ENCODE data around the gene MRPL18. TPM values are rescaled to one million over a fixed set of nuclear protein-coding genes. Genes with fewer than 3 reads are reported as not detected.
"Not testable (repeated sequence)": the region's sequence is repeated elsewhere in the genome, so short reads cannot be mapped to it uniquely, and the experiment has no call there.

Gene MRPL18
- total RNA-seq, 2 donors from 2014 or later, result 34.8 to 46.2 TPM

GRCh38 chr6:159819098-159819497 is 28.8 kb downstream of the MRPL18 start:
- H3K9me3 ChIP-seq, result no peaks in the 10 kb centered on the region
- no peaks in the 10 kb centered on the region for H3K36me3 ChIP-seq
- DNase-seq (ENCODE audit: low spot score) (no peak), ATAC-seq (ENCODE audit: insufficient number of reproducible peaks, low FRiP score, low read depth) (no peak)
- no peak overlapping the region for H3K27ac ChIP-seq
- H3K27me3 ChIP-seq (replicated peaks; ENCODE audit: insufficient read depth), result no peaks in the 10 kb centered on the region
- TF ChIP-seq CTCF (IDR thresholded peaks at IDR 0.05), result no peak
- no peaks in the 10 kb centered on the region for H3K4me1 ChIP-seq (ENCODE audit: control insufficient read depth in 1 of 2, low read depth in 2 of 2)
- no peak overlapping the region for H3K4me3 ChIP-seq

GRCh38 chr6:159819932-159820640 is 29.8 kb downstream of the MRPL18 start:
- no peaks in the 10 kb centered on the region for H3K27me3 ChIP-seq (replicated peaks; ENCODE audit: insufficient read depth)
- ATAC-seq (ENCODE audit: insufficient number of reproducible peaks, low FRiP score, low read depth) (no peak), DNase-seq (ENCODE audit: low spot score) (no peak)
- no peaks in the 10 kb centered on the region for H3K4me1 ChIP-seq (ENCODE audit: control insufficient read depth in 1 of 2, low read depth in 2 of 2)
- H3K27ac ChIP-seq, result no peak overlapping the region
- H3K4me3 ChIP-seq, result no peak overlapping the region
- no peaks in the 10 kb centered on the region for H3K36me3 ChIP-seq
- no peaks in the 10 kb centered on the region for H3K9me3 ChIP-seq
- no peak for TF ChIP-seq CTCF (IDR thresholded peaks at IDR 0.05)

- no peak for TF ChIP-seq CTCF (IDR thresholded peaks at IDR 0.05)
These were observed 30.9 kb downstream of the MRPL18 start for GRCh38 chr6:159821122-159821521.

GRCh38 chr6:159821726-159822125 is 31.5 kb downstream of the MRPL18 start:
- Histone ChIP-seq H3K4me3 (no peak overlapping the region), H3K27ac (no peak overlapping the region), H3K27me3 (replicated peaks; ENCODE audit: insufficient read depth) (no peaks in the 10 kb centered on the region), H3K4me1 (ENCODE audit: control insufficient read depth in 1 of 2, low read depth in 2 of 2) (no peaks in the 10 kb centered on the region), H3K36me3 (no peaks in the 10 kb centered on the region), H3K9me3 (no peaks in the 10 kb centered on the region)
- DNase-seq (ENCODE audit: low spot score) (no peak), ATAC-seq (ENCODE audit: insufficient number of reproducible peaks, low FRiP score, low read depth) (no peak)
- no peak for TF ChIP-seq CTCF (IDR thresholded peaks at IDR 0.05)

More at GRCh38 chr6:159821122-159821521, 30.9 kb downstream of the MRPL18 start:
- no peaks in the 10 kb centered on the region for H3K4me1 ChIP-seq (ENCODE audit: control insufficient read depth in 1 of 2, low read depth in 2 of 2)
- no peak overlapping the region for H3K4me3 ChIP-seq
- no peak overlapping the region for H3K27ac ChIP-seq
- no peaks in the 10 kb centered on the region for H3K36me3 ChIP-seq
- no peaks in the 10 kb centered on the region for H3K9me3 ChIP-seq
- no peak for ATAC-seq (ENCODE audit: insufficient number of reproducible peaks, low FRiP score, low read depth)
- no peaks in the 10 kb centered on the region for H3K27me3 ChIP-seq (replicated peaks; ENCODE audit: insufficient read depth)
- DNase-seq (ENCODE audit: low spot score), result no peak

GRCh38 chr6:159823953-159824352 is 33.7 kb downstream of the MRPL18 start:
- H3K9me3 ChIP-seq, result no peaks in the 10 kb centered on the region
- no peak overlapping the region for H3K27ac ChIP-seq
- ATAC-seq (ENCODE audit: insufficient number of reproducible peaks, low FRiP score, low read depth) (no peak), DNase-seq (ENCODE audit: low spot score) (no peak)
- H3K27me3 ChIP-seq (replicated peaks; ENCODE audit: insufficient read depth), result no peaks in the 10 kb centered on the region
- no peaks in the 10 kb centered on the region for H3K36me3 ChIP-seq
- H3K4me1 ChIP-seq (ENCODE audit: control insufficient read depth in 1 of 2, low read depth in 2 of 2), result no peaks in the 10 kb centered on the region
- H3K4me3 ChIP-seq, result no peak overlapping the region
- TF ChIP-seq CTCF (IDR thresholded peaks at IDR 0.05), result no peak

GRCh38 chr6:159824690-159825089 is 34.4 kb downstream of the MRPL18 start:
- not testable (repeated sequence) for H3K4me3 ChIP-seq; H3K9me3 ChIP-seq; H3K27me3 ChIP-seq (replicated peaks; ENCODE audit: insufficient read depth); H3K36me3 ChIP-seq; H3K4me1 ChIP-seq (ENCODE audit: control insufficient read depth in 1 of 2, low read depth in 2 of 2); ATAC-seq (ENCODE audit: insufficient number of reproducible peaks, low FRiP score, low read depth); H3K27ac ChIP-seq; DNase-seq (ENCODE audit: low spot score)

All from thoracic aorta (tissue), 2 donors.